ENCODE data around the gene CTNNA3.

Gene CTNNA3

DNA sequence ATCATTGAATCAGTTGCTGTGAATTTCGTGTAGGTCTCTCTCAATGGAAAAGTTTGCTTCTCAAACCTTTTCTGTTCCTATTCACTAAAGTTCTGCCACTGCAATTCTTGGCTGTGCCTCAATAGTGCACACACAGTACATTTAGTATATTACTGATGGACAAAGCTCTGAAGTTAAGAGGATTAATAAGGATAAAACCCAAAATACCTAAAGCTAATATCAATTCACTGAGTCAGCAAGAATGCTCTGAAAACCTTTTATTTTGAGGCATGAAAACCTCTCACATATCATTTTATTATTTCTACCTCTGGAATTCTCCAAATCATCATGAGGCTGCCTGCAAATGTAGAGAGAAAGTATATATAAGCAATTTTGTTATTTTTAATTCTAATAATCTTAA is 1403.5 kb downstream of the CTNNA3 start:
- DNase-seq (ENCODE audit: low spot score in 2 of 2): no peak
- Histone ChIP-seq H3K36me3 (replicated peaks) (no peaks in the 10 kb centered on the region), H3K9me3 (no peaks in the 10 kb centered on the region), H3K4me3 (no peak overlapping the region), H3K4me1 (no peaks in the 10 kb centered on the region), H3K27me3 (ENCODE audit: low read depth) (no peaks in the 10 kb centered on the region)
- in situ Hi-C loops (cut with MboI; ENCODE audit: low sequenced_read_pairs): no loop called here

DNA sequence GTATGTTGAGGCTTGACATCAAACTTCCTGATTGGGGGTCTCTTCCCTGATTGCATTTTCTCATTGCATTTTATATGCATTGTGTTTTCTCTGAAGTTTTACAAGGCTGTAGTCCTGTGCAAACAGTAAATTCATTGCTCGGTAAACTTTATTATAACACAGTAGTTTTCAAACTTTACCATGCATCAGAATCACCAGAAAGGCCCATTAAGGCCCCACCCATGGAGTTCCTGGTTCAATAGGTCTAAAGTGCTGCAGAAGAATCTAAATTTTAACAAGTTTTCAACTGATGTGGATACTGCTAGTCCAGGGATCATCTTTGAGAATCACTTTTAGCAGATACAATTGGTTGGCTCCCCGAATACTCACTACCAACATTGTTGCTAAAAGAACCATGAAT is 1404.9 kb downstream of the CTNNA3 start:
- in situ Hi-C loops (cut with MboI; ENCODE audit: low sequenced_read_pairs): no loop called here
- no peaks in the 10 kb centered on the region; the same call in 1 of the 2 replicates for H3K27me3 ChIP-seq (ENCODE audit: low read depth)
- no peaks in the 10 kb centered on the region for H3K36me3 ChIP-seq (replicated peaks)
- no peak overlapping the region for H3K4me3 ChIP-seq
- DNase-seq (ENCODE audit: low spot score in 2 of 2): no peak
- H3K4me1 ChIP-seq: no peaks in the 10 kb centered on the region
- H3K9me3 ChIP-seq: no peaks in the 10 kb centered on the region

DNA sequence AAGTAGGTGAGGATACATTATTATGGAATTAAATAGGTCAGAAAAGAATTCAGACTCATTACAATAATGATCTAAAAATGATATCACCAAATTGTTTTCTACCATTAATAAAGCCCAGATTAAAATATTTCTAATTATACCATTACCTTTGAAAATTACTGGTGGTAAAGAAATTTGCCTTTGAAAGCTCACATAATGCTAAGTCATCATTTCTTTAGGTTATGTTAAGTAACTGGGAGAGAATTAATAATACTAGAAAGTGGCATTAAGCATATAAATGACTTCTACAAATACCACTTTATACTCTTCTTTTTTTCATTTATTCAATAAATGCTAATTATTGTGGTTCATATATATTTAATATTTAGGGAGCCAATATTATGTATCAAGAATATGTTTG is 1411.4 kb downstream of the CTNNA3 start:
- H3K36me3 ChIP-seq (replicated peaks): no peaks in the 10 kb centered on the region
- no peak overlapping the region for H3K4me3 ChIP-seq
- no peak for DNase-seq (ENCODE audit: low spot score in 2 of 2)
- peaks cover 4% of the 10 kb centered on the region for H3K4me1 ChIP-seq
- no peaks in the 10 kb centered on the region for H3K9me3 ChIP-seq
- in situ Hi-C loops (cut with MboI; ENCODE audit: low sequenced_read_pairs): no loop called here
- H3K27me3 ChIP-seq (ENCODE audit: low read depth): no peaks in the 10 kb centered on the region; the same call in 1 of the 2 replicates

DNA sequence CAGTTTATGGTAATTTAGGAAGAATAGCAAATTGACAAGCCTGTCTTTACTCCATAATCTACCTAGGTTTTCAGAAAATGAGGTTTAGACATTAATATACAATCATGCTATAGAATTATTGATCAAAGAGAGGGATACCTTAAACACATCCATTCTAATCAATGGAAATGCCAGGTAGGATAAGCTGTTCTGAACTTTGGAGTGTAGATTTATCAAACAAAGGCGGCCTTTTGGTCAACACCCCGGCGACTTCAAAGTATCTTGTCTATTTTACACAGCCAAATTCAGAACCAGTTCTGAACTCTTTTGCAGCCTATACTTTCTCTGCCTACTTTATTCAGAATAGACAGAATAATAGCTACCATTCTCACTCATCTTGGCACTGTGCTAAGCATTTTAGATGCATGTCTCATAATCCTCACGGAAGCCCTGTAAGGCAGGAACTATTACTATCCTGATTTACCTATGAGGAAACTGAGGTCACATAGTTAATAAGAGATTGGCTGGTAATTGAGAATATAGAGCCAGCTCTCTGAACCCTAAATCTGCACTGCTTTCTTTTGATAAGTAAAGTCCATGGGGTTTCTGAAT is 1412.0 kb downstream of the CTNNA3 start:
- no peak for DNase-seq (ENCODE audit: low spot score in 2 of 2)
- in situ Hi-C loops (cut with MboI; ENCODE audit: low sequenced_read_pairs): no loop called here
- Histone ChIP-seq H3K4me1 (peaks cover 4% of the 10 kb centered on the region), H3K4me3 (no peak overlapping the region), H3K36me3 (replicated peaks) (no peaks in the 10 kb centered on the region), H3K27me3 (ENCODE audit: low read depth) (no peaks in the 10 kb centered on the region; the same call in 1 of the 2 replicates), H3K9me3 (no peaks in the 10 kb centered on the region)

DNA sequence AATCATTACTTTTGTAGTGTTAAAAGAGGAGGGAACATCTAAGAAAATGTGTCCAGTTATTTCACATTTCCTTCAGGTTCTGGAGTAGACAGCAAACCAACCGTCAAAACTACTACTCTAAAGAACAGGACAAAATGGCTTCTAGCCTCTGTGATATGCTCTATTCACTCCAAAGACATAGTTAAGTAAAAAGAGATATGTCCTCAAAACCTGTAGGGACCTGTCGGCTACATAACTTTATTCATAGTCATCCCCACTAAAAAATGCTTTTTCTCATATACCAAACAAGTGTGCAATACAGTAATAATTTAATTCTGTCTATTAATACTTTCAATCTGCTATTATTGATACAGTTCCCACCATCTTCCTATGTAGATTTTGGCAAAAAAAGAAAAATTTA is 1412.9 kb downstream of the CTNNA3 start:
- Histone ChIP-seq H3K36me3 (replicated peaks) (no peaks in the 10 kb centered on the region), H3K4me1 (peaks cover 4% of the 10 kb centered on the region), H3K9me3 (no peaks in the 10 kb centered on the region), H3K4me3 (no peak overlapping the region), H3K27me3 (ENCODE audit: low read depth) (no peaks in the 10 kb centered on the region; the same call in 1 of the 2 replicates)
- no peak for DNase-seq (ENCODE audit: low spot score in 2 of 2)
- in situ Hi-C loops (cut with MboI; ENCODE audit: low sequenced_read_pairs): no loop called here

DNA sequence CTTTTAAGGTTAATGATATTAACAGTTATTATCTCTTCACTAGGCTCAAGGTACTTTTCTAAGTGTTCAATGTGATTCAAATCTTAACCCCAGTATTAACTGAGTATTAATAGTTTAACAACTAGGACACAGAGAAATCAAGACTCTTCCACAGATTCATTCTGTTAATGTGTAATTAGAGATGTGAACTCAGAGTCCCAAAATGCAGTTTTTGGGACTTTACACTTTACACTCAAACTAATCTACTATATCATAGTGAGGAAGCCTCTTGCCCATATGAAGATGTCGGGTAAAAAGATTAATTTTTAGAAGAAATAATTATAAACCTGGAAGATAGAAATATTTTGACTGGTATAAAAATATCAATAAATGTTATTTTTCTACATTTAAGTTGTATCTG is 1414.7 kb downstream of the CTNNA3 start:
- Histone ChIP-seq H3K27me3 (ENCODE audit: low read depth) (no peaks in the 10 kb centered on the region), H3K4me3 (no peak overlapping the region), H3K4me1 (peaks cover 4% of the 10 kb centered on the region), H3K36me3 (replicated peaks) (no peaks in the 10 kb centered on the region), H3K9me3 (no peaks in the 10 kb centered on the region)
- no peak for DNase-seq (ENCODE audit: low spot score in 2 of 2)
- in situ Hi-C loops (cut with MboI; ENCODE audit: low sequenced_read_pairs): no loop called here

DNA sequence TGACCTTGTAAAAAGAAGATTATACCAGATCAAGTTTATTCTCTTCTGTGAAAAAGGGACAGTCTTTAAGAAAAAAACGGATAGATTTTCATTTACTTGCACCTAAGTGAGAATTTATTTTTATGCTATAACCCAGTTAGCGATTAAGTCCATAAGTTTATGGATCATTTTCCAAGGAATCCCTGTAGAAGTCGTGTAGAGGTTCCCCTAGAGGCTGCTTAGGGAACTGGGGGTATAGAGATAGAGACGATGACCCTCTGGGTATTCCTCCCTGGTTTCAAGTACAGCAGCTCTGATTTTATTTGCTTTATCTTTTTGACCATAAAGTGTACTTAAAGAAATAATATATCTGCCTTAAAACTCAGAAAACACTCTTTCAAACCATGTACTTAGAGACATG is 1418.5 kb downstream of the CTNNA3 start:
- Histone ChIP-seq H3K9me3 (no peaks in the 10 kb centered on the region), H3K27me3 (ENCODE audit: low read depth) (no peaks in the 10 kb centered on the region), H3K4me3 (no peak overlapping the region), H3K4me1 (peaks cover 4% of the 10 kb centered on the region), H3K36me3 (replicated peaks) (no peaks in the 10 kb centered on the region)
- DNase-seq (ENCODE audit: low spot score in 2 of 2): no peak
- in situ Hi-C loops (cut with MboI; ENCODE audit: low sequenced_read_pairs): no loop called here

DNA sequence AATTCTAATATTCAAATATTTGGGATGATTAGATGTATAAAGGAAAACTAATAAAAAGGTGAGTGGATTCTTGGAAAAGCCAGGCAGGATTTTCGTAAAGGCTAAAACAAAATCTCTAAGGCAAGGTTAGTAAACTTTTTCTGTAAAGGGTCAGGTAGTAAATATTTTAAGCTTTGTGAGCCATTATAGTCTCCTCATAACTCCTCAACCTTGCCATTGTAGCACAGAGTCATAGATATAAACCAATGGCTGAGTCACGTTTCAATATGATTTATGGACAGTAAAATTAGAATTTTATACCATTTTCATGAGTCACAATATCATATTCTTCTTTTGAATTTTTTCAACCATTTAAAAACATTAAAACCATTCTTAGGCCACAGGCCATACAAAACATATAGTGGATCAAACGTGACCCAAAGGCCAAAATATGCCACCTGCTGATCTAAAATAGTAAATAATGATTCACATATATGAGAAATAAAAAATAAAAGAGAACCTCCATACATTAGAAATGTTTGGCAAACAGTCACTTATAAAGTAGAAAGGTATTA is 1422.0 kb downstream of the CTNNA3 start:
- Histone ChIP-seq H3K36me3 (replicated peaks) (no peaks in the 10 kb centered on the region), H3K4me1 (no peaks in the 10 kb centered on the region), H3K9me3 (no peaks in the 10 kb centered on the region), H3K4me3 (no peak overlapping the region), H3K27me3 (ENCODE audit: low read depth) (no peaks in the 10 kb centered on the region)
- no peak for DNase-seq (ENCODE audit: low spot score in 2 of 2)
- in situ Hi-C loops (cut with MboI; ENCODE audit: low sequenced_read_pairs): no loop called here

DNA sequence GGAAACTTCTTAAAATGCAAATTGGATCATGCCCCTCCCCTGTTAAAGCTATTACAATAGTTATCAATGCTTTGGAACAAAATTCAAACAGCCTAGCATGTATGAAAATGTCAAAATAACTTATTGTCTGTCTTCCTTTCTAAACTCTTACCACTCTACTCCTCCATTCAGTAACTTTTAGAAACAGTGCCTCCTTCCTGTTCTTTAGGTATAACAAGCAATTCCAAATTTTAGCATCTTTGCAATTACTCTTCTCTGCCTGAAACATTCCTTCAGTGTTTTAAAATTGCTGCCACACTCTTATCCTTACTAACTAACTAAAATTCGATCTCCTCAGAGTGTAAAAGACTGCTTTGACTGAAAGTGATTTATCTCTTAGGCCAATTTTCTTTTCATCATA is 1430.6 kb downstream of the CTNNA3 start:
- peaks cover 7% of the 10 kb centered on the region for H3K4me1 ChIP-seq
- no peak overlapping the region for H3K4me3 ChIP-seq
- no peaks in the 10 kb centered on the region for H3K36me3 ChIP-seq (replicated peaks)
- DNase-seq (ENCODE audit: low spot score in 2 of 2): no peak
- H3K27me3 ChIP-seq (ENCODE audit: low read depth): 0 out of 2 replicates have a peak, but pooled peaks cover 3% of the 10 kb centered on the region
- in situ Hi-C loops (cut with MboI; ENCODE audit: low sequenced_read_pairs): no loop called here
- H3K9me3 ChIP-seq: no peaks in the 10 kb centered on the region

DNA sequence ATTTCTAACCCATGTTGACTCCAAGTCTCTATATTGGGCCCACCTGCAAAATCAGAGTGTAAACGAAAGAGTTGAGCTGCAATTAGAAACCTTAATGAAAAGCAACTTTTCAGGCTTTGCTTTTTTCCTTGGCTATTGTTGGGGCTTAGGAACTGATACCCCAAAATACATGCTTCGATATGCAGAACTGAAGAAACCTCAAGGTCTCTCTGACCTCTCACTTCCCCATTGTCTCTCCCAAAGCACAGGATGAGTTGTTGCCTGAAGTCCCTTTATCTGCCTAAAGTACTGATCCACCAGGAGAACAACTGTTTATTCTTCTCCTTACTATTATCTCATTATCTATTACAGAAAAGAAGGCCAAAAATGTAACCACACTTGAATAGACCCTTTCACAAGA is 1436.2 kb downstream of the CTNNA3 start:
- Histone ChIP-seq H3K4me1 (peaks cover 18% of the 10 kb centered on the region), H3K9me3 (no peaks in the 10 kb centered on the region), H3K4me3 (no peak overlapping the region), H3K27me3 (ENCODE audit: low read depth) (no peaks in the 10 kb centered on the region), H3K36me3 (replicated peaks) (no peaks in the 10 kb centered on the region)
- DNase-seq (ENCODE audit: low spot score in 2 of 2): peak; percentile 24 to 88
- in situ Hi-C loops (cut with MboI; ENCODE audit: low sequenced_read_pairs): no loop called here

DNA sequence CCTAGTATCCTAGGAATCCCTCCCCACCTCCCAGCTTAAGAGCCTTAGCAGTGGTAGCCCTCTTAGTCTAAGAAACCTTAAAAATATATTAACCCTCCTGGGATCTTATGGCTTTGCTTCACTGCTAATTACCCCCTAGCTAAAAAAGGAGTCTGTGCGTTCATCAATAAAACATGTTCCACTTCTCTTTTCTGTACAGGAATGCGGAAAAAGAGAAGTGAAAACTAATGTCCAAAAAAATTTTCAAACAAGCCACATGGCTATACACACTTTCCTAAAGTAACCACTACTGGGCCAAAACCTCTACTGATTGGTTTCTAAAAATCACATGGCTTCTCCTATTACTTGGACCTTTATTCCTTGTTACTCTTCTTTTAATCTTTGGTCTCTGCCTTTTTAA is 1437.3 kb downstream of the CTNNA3 start:
- in situ Hi-C loops (cut with MboI; ENCODE audit: low sequenced_read_pairs): no loop called here
- no peak for DNase-seq (ENCODE audit: low spot score in 2 of 2)

DNA sequence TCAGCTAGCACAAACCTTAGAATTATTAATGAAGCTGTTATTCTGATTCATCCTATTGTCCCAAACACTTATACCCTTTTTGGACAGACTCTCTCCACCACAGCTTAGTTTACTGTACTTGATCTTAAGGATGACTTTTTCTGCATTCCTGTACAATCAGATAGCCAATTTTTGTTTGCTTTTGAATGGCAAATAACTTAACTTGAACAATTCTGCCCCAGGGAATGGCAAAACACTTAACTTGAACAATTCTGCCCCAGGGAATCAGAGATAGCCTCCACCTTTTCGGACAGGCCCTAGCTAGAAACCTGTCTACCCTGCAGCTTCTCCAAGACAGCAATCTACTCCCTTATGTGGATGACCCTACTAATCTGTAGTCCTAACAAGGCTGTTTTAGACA is 1438.2 kb downstream of the CTNNA3 start:
- in situ Hi-C loops (cut with MboI; ENCODE audit: low sequenced_read_pairs): no loop called here
- H3K4me1 ChIP-seq: peaks cover 11% of the 10 kb centered on the region
- H3K4me3 ChIP-seq: no peak overlapping the region
- DNase-seq (ENCODE audit: low spot score in 2 of 2): no peak
- no peaks in the 10 kb centered on the region for H3K27me3 ChIP-seq (ENCODE audit: low read depth)
- no peaks in the 10 kb centered on the region for H3K9me3 ChIP-seq
- H3K36me3 ChIP-seq (replicated peaks): no peaks in the 10 kb centered on the region

More for the DNA sequence above, 1437.3 kb downstream of the CTNNA3 start:
- Histone ChIP-seq H3K27me3 (ENCODE audit: low read depth) (no peaks in the 10 kb centered on the region), H3K36me3 (replicated peaks) (no peaks in the 10 kb centered on the region), H3K4me1 (peaks cover 13% of the 10 kb centered on the region), H3K9me3 (no peaks in the 10 kb centered on the region), H3K4me3 (no peak overlapping the region)

DNA sequence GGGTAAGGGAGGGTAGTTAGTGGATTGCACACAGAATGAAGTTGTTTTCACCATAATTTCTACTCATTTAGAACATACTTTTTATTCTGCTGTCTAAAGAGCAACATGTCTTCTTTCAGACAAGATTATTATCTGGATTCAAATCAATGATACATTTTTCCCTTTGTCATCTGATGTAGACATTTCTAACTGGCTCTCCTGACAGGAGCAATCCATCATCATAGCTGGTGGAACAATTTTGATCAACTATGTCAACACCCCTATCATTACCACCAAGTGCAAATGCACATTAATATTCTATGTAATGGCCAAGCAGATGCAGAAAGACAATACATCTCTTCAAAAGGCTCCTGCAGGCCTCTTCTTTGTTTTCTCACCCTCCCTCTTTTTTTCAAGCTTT is 1443.0 kb downstream of the CTNNA3 start:
- H3K4me3 ChIP-seq: no peak overlapping the region
- DNase-seq (ENCODE audit: low spot score in 2 of 2): no peak
- no peaks in the 10 kb centered on the region for H3K27me3 ChIP-seq (ENCODE audit: low read depth)
- H3K36me3 ChIP-seq (replicated peaks): no peaks in the 10 kb centered on the region
- no peaks in the 10 kb centered on the region for H3K4me1 ChIP-seq
- H3K9me3 ChIP-seq: no peaks in the 10 kb centered on the region
- in situ Hi-C loops (cut with MboI; ENCODE audit: low sequenced_read_pairs): no loop called here

DNA sequence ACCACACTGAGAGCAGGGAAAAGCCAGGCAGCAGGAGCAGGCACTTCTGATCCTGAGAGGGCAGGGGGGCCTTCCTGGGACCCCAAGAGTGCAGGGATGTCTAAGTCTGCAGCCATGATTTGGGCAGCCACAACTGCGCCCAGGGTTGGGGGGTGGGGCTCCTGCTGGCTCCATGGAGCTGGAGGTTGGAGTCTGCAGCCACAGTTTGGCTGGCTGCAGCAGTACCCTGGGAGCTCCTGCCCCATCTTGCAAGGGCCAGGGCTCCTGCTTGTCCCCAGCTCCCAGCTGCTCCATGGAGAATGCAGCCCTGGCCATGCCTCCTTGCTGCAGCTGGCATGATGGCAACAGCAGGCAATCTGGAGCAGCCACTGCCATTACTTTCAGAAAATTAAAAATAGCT is 1449.8 kb downstream of the CTNNA3 start:
- no peaks in the 10 kb centered on the region for H3K27me3 ChIP-seq (ENCODE audit: low read depth)
- in situ Hi-C loops (cut with MboI; ENCODE audit: low sequenced_read_pairs): no loop called here
- peaks cover 13% of the 10 kb centered on the region for H3K4me1 ChIP-seq
- no peak for DNase-seq (ENCODE audit: low spot score in 2 of 2)
- no peaks in the 10 kb centered on the region for H3K9me3 ChIP-seq
- no peaks in the 10 kb centered on the region for H3K36me3 ChIP-seq (replicated peaks)
- H3K4me3 ChIP-seq: no peak overlapping the region

DNA sequence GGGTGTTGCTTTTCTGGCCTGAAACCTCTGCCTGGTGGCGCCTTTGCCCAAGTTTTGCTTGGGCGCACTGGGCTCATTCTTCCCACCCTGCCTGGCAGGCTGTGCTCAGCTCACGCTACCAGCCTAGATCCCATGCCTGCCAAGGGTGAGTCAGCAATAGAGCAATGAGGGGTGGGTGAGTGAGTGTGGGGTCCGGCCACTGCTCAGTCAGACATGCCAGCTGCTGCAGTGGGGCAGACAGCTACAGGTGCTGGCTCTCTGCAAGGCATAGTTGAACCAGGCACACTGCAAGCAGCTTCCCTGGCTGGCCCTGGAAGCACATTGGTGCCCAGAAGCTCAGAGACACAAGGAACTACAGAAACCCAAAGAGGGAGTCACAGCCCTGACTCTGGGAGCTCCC is 1451.0 kb downstream of the CTNNA3 start:
- in situ Hi-C loops (cut with MboI; ENCODE audit: low sequenced_read_pairs): no loop called here
- no peaks in the 10 kb centered on the region for H3K27me3 ChIP-seq (ENCODE audit: low read depth)
- no peaks in the 10 kb centered on the region for H3K9me3 ChIP-seq
- peaks cover 13% of the 10 kb centered on the region for H3K4me1 ChIP-seq
- DNase-seq (ENCODE audit: low spot score in 2 of 2): no peak
- no peaks in the 10 kb centered on the region for H3K36me3 ChIP-seq (replicated peaks)
- no peak overlapping the region for H3K4me3 ChIP-seq

All from HAP-1 (cell line).